Adrenal gland (tissue), 12 donors: ENCODE measurements around the gene CACNA1F. TPM values are rescaled to one million over a fixed set of nuclear protein-coding genes. Genes with fewer than 3 reads are reported as not detected.
A peak's percentile ranks its signal among the peaks of the same experiment; 100 is the strongest.

Source experiments
- DNase-seq, 7 donors: peaks; one replicate each; pipeline ENCODE4 v3.0.0-alpha.2; 2019 to 2020
- H3K27ac ChIP-seq, 5 donors: fragments of 200-600 bp; sonication (generic) in 4 of 5; 1 replicate in 3 of 5; 2 replicates in 2 of 5; pipeline versions ENCODE4 v1.5.1 to v1.8.0; 2016 to 2020; ENCODE audit warnings: mild to moderate bottlenecking in 1 of 5
- H3K27me3 ChIP-seq: fragments of 200-600 bp; 2 replicates; pipeline ENCODE4 v1.8.0; 2021
- H3K36me3 ChIP-seq, 2 donors: fragments of 200-600 bp; replicated peaks in 1 of 2; 1 replicate in 1 of 2; 2 replicates in 1 of 2; pipeline versions ENCODE4 v1.5.1 to v1.8.0; 2018 to 2022
- H3K4me1 ChIP-seq, 2 donors: fragments of 200-600 bp; replicated peaks in 1 of 2; 1 replicate in 1 of 2; 2 replicates in 1 of 2; pipeline versions ENCODE4 v1.5.1 to v1.8.0; 2018 to 2021
- H3K4me3 ChIP-seq, 4 donors: fragments of 200-600 bp; sonication (generic) in 3 of 4; one replicate each; pipeline ENCODE4 v1.5.1; 2016 to 2018
- H3K9me3 ChIP-seq, 3 donors: fragments of 200-600 bp; sonication (generic) in 1 of 3; replicated peaks in 1 of 3; 1 replicate in 2 of 3; 2 replicates in 1 of 3; pipeline versions ENCODE4 v1.5.1 to v1.8.0; 2016 to 2021
- POLR2A ChIP-seq, 2 donors: fragments of 450-650 bp; IDR thresholded peaks; one replicate each; pipeline ENCODE4 v1.6.1; 2017; ENCODE audit warnings: antibody characterized with exemption in 2 of 2, mild to moderate bottlenecking in 2 of 2, moderate library complexity in 1 of 2
- whole genome bisulfite sequencing, 4 donors: extraction: QIAGEN DNeasy Blood & Tissue Kit in 2 of 4; methylation state at CpG; one replicate each; pipeline versions ENCODE4 v1.1.5 to v1.1.7; 2013 to 2017; 5-methylcytosine and 5-hydroxymethylcytosine counted together
- intact Hi-C, 2 donors: fragments of 100-400 bp; cut with DNase I; formaldehyde crosslinking; loops; one replicate each; pipeline versions ENCODE4 v1.14.1 to v1.15.0; 2022 to 2023
- polyA plus RNA-seq, 3 donors: library from polyadenylated mRNA; stranded (reverse); fragments of 200-250 nt in 2 of 3; fragments of 350-450 nt in 1 of 3; fragmentation: Illumina TruSeq in 1 of 3; extraction: RNeasy Lipid Tissue Mini Kit (QIAGEN cat#74804) in 1 of 3; gene quantifications; one replicate each; pipeline ENCODE4 v1.2.3, GENCODE V29; 2013 to 2014
- total RNA-seq, 9 donors: library from RNA; depleted of rRNA in 4 of 9; stranded (reverse); fragments of >200 nt in 4 of 9; fragments of 120-200 nt in 1 of 9; fragmentation: NEBNext Ultra II Directional in 1 of 9; extraction: Animal tissue kit (Norgen Biotek cat#: 25700) in 1 of 9; gene quantifications; one replicate each; pipeline versions ENCODE4 v1.1.0 to v1.2.4, GENCODE V29; 2013 to 2023
- TF ChIP-seq, protein P1 (sequence below), 6 experiments: fragments of 450-650 bp in 4 of 6; fragments of 200-600 bp in 2 of 6; sonication (generic) in 1 of 6; IDR thresholded peaks; 1 replicate in 5 of 6; 2 replicates in 1 of 6; pipeline versions ENCODE4 v1.5.1 to v1.8.0; 2016 to 2021; ENCODE audit warnings: antibody characterized with exemption in 6 of 6, mild to moderate bottlenecking in 2 of 6, moderate library complexity in 1 of 6
- donor health status: healthy with polysubstance abuse.
- donor health status: Bipolar disorder and iron deficiency.
- donor health status: DM: yes; HTN: yes; CAD: no.
- donor health status: DM: no; HTN: no; CAD: no.
- donor health status: DM: no; HTN: no; CAD: no.
- donor health status: DM: yes; HTN: yes; CAD: no.

Gene CACNA1F
- total and polyA plus RNA-seq, 12 donors, result 0.13 to 0.24 (median 0.17) TPM; not detected in 7

- DNase-seq, result peak; percentile 84 to 93 (median 87)
- TF ChIP-seq, protein P1, sequence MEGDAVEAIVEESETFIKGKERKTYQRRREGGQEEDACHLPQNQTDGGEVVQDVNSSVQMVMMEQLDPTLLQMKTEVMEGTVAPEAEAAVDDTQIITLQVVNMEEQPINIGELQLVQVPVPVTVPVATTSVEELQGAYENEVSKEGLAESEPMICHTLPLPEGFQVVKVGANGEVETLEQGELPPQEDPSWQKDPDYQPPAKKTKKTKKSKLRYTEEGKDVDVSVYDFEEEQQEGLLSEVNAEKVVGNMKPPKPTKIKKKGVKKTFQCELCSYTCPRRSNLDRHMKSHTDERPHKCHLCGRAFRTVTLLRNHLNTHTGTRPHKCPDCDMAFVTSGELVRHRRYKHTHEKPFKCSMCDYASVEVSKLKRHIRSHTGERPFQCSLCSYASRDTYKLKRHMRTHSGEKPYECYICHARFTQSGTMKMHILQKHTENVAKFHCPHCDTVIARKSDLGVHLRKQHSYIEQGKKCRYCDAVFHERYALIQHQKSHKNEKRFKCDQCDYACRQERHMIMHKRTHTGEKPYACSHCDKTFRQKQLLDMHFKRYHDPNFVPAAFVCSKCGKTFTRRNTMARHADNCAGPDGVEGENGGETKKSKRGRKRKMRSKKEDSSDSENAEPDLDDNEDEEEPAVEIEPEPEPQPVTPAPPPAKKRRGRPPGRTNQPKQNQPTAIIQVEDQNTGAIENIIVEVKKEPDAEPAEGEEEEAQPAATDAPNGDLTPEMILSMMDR (IDR thresholded peaks at IDR 0.05), result peak; percentile 45 to 84 (median 66)
- TF ChIP-seq POLR2A (IDR thresholded peaks at IDR 0.05), result peak; percentile 29 to 33
- intact Hi-C loops, result loop anchor here in 1 of 2 donors (5.0 kb wide), 1 partner anchor 36 kb away; no protein-coding TSS in a partner anchor
Observed at GRCh38 chrX:49155900-49156837, 77.0 kb downstream of the CACNA1F start.

GRCh38 chrX:49155243-49155899 lies 77.8 kb downstream of the CACNA1F start:
- peak overlapping the region in 2 of 4 donors; percentile 14 to 64 for H3K4me3 ChIP-seq
- WGBS, 4 donors, result 5 to 49% (median 30%) methylated on average over 11 to 18 of the region's 18 CpGs

More at GRCh38 chrX:49155900-49156837, 77.0 kb downstream of the CACNA1F start:
- H3K4me3 ChIP-seq, result peak overlapping the region in 2 of 4 donors; percentile 14 to 64
- no peaks in the 10 kb centered on the region for H3K36me3 ChIP-seq
- peak overlapping the region; percentile 59 to 99 (median 89) for H3K27ac ChIP-seq
- 2 to 55% (median 24%) methylated on average over 11 to 65 of the region's 65 CpGs for WGBS, 4 donors
- no peaks in the 10 kb centered on the region for H3K9me3 ChIP-seq
- H3K27me3 ChIP-seq, result no peaks in the 10 kb centered on the region
- no peaks in the 10 kb centered on the region for H3K4me1 ChIP-seq

More at GRCh38 chrX:49155243-49155899, 77.8 kb downstream of the CACNA1F start:
- Histone ChIP-seq H3K27me3 (no peaks in the 10 kb centered on the region), H3K4me1 (no peaks in the 10 kb centered on the region), H3K36me3 (no peaks in the 10 kb centered on the region), H3K9me3 (no peaks in the 10 kb centered on the region), H3K27ac (peak overlapping the region; percentile 59 to 99 (median 89))
- TF ChIP-seq, protein P1 (IDR thresholded peaks at IDR 0.05), result no peak
- no peak for TF ChIP-seq POLR2A (IDR thresholded peaks at IDR 0.05)
- intact Hi-C loops, result loop anchor here in 1 of 2 donors (5.0 kb wide), 1 partner anchor 37 kb away; no protein-coding TSS in a partner anchor
- peak in 5 of 7 donors; percentile 45 to 67 (median 51) for DNase-seq

Other genes starting within 250 kb of the CACNA1F start
- gene GRIPAP1, start 231.1 kb downstream of the CACNA1F start, total RNA-seq, result 10 to 100 TPM; 27.4 to 60.3 (median 37.9) TPM
- 10 to 100 TPM; 39.8 to 86.6 (median 44.1) TPM for gene GRIPAP1, start 231.1 kb downstream of the CACNA1F start, polyA plus RNA-seq
- 100 to 1,000 TPM in 4 of 9 donors, 10 to 100 TPM in 5; 32.7 to 168 (median 94.7) TPM for gene TFE3, start 190.0 kb downstream of the CACNA1F start, total RNA-seq
- gene TFE3, start 190.0 kb downstream of the CACNA1F start, polyA plus RNA-seq, result 10 to 100 TPM; 45.6 to 76.1 (median 65.9) TPM
- 10 to 100 TPM in 1 of 9 donors, 1 to 10 TPM in 8; 1.2 to 30.6 (median 2.8) TPM for gene CCDC120, start 174.3 kb downstream of the CACNA1F start, total RNA-seq
- gene CCDC120, start 174.3 kb downstream of the CACNA1F start, polyA plus RNA-seq, result 1 to 10 TPM; 1.1 to 8.2 (median 2.7) TPM
- gene PRAF2, start 159.3 kb downstream of the CACNA1F start, total RNA-seq, result 10 to 100 TPM in 8 of 9 donors, 1 to 10 TPM in 1; 9.7 to 44.5 (median 34.4) TPM
- gene PRAF2, start 159.3 kb downstream of the CACNA1F start, polyA plus RNA-seq, result 100 to 1,000 TPM in 1 of 3 donors, 10 to 100 TPM in 2; 66.0 to 100 (median 85.5) TPM
- gene WDR45, start 153.5 kb downstream of the CACNA1F start, total RNA-seq, result 100 to 1,000 TPM in 6 of 9 donors, 10 to 100 TPM in 3; 64.1 to 139 (median 108) TPM
- gene WDR45, start 153.5 kb downstream of the CACNA1F start, polyA plus RNA-seq, result 100 to 1,000 TPM in 2 of 3 donors, 10 to 100 TPM in 1; 59.4 to 184 (median 170) TPM
- gene GPKOW, start 109.6 kb downstream of the CACNA1F start, total RNA-seq, result 10 to 100 TPM; 21.5 to 58.4 (median 27.3) TPM
- 10 to 100 TPM; 10.1 to 21.8 (median 11.3) TPM for gene GPKOW, start 109.6 kb downstream of the CACNA1F start, polyA plus RNA-seq
- gene MAGIX, start 70.6 kb downstream of the CACNA1F start, total RNA-seq, result 10 to 100 TPM in 1 of 9 donors, 1 to 10 TPM in 8; 2.2 to 16.2 (median 3.1) TPM
- 1 to 10 TPM in 2 of 3 donors, under 1 TPM in 1; 0.59 to 8.4 (median 7.6) TPM for gene MAGIX, start 70.6 kb downstream of the CACNA1F start, polyA plus RNA-seq
- 100 to 1,000 TPM in 6 of 9 donors, 10 to 100 TPM in 3; 52.1 to 304 (median 161) TPM for gene PLP2, start 61.4 kb downstream of the CACNA1F start, total RNA-seq
- gene PLP2, start 61.4 kb downstream of the CACNA1F start, polyA plus RNA-seq, result 100 to 1,000 TPM in 2 of 3 donors, 10 to 100 TPM in 1; 78.2 to 724 (median 324) TPM
- gene PRICKLE3, start 47.0 kb downstream of the CACNA1F start, total RNA-seq, result 10 to 100 TPM in 7 of 9 donors, 1 to 10 TPM in 2; 2.8 to 46.8 (median 13.1) TPM
- gene PRICKLE3, start 47.0 kb downstream of the CACNA1F start, polyA plus RNA-seq, result 10 to 100 TPM in 1 of 3 donors, 1 to 10 TPM in 2; 5.7 to 10.9 (median 6.6) TPM
- gene SYP, start 33.1 kb downstream of the CACNA1F start, total RNA-seq, result 100 to 1,000 TPM in 1 of 9 donors, 10 to 100 TPM in 7, 1 to 10 TPM in 1; 6.8 to 147 (median 18.5) TPM
- gene SYP, start 33.1 kb downstream of the CACNA1F start, polyA plus RNA-seq, result 10 to 100 TPM; 18.6 to 73.1 (median 61.4) TPM
- gene CCDC22, start 2.1 kb upstream of the CACNA1F start, total RNA-seq, result 10 to 100 TPM in 8 of 9 donors, 1 to 10 TPM in 1; 8.8 to 24.7 (median 19.4) TPM
- gene CCDC22, start 2.1 kb upstream of the CACNA1F start, polyA plus RNA-seq, result 10 to 100 TPM in 2 of 3 donors, 1 to 10 TPM in 1; 6.0 to 13.6 (median 11.8) TPM
- gene FOXP3, start 31.4 kb upstream of the CACNA1F start, total RNA-seq, result under 1 TPM in 5 of 9 donors, not detected in 4; 0.14 to 0.38 (median 0.29) TPM
- under 1 TPM; 0.20 to 0.53 (median 0.24) TPM for gene FOXP3, start 31.4 kb upstream of the CACNA1F start, polyA plus RNA-seq
- gene PPP1R3F, start 36.5 kb upstream of the CACNA1F start, total RNA-seq, result 10 to 100 TPM in 1 of 9 donors, 1 to 10 TPM in 8; 3.5 to 11.6 (median 6.8) TPM
- gene PPP1R3F, start 36.5 kb upstream of the CACNA1F start, polyA plus RNA-seq, result 1 to 10 TPM; 2.6 to 6.2 (median 4.3) TPM
- gene GAGE10, start 70.3 kb upstream of the CACNA1F start, total RNA-seq, result under 1 TPM in 1 of 9 donors, not detected in 8; 0.33 TPM
- gene GAGE10, start 70.3 kb upstream of the CACNA1F start, polyA plus RNA-seq, result not detected
- gene GAGE12J, start 88.7 kb upstream of the CACNA1F start, total RNA-seq, result not detected
- not detected for gene GAGE12J, start 88.7 kb upstream of the CACNA1F start, polyA plus RNA-seq
- gene GAGE13, start 98.2 kb upstream of the CACNA1F start, total RNA-seq, result not detected
- gene GAGE13, start 98.2 kb upstream of the CACNA1F start, polyA plus RNA-seq, result not detected